HG03139 (cell line): ENCODE measurements around the gene HOXB3.

Experiments
- ATAC-seq: cut with Tn5 transposase; IDR thresholded peaks from one replicate; pipeline ENCODE4 v1.9.1; 2021; ENCODE audit not compliant: unreplicated experiment

Gene HOXB3

GRCh38 chr17:48571826-48572417, 18.1 kb downstream of the HOXB3 start:
- ATAC-seq: no peak

- no peak for ATAC-seq
These were observed 18.8 kb downstream of the HOXB3 start for GRCh38 chr17:48571024-48571818.

- no peak for ATAC-seq
These were observed 19.6 kb downstream of the HOXB3 start for GRCh38 chr17:48570325-48571023.

DNA sequence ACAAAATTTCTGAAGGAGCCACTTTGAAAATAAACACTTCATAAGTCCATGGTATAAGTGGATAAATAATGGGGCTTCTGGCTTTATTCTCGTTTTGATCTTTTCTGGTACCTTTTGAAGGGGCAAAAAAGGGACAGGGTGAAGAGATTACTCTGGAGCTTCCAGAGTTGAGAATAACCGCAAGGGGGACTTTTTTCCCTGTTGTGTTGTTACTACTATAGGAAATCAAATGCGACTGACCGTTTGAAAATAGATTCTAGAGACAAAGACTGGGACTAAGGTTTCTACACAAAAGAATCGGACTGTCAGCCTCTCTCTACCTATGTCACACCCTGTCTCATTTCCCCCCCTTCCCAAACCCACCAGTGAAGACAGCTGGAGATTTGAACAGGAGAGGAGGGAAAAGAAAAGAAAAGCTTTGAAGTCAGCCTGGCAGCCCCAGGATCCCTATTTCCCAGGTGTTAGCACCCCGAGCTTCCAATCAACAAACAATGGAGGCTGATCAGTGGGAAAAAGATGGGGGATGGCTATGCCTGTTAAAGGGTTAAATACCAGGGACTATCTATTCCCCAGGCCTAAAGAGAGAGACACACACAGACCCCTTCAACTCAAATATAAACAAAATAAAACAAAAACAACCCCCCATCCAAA, 20.2 kb downstream of the HOXB3 start:
- no peak for ATAC-seq

DNA sequence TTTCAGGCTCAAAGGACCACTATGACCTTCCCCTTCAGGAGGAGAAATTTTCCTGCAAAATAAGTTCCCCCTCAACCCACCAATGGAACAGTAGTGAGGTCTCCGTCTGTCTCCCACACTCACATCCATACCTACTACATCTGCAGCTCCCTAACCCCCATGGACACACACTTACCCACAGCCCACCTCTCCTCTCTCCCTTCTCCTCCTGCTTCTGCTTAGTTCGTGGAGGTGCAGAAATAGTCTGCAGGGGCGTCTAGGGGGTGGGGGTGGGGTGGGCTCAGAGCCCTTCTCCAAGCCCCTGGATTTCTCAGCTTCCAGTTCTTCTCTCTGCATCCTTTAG, 20.8 kb downstream of the HOXB3 start:
- ATAC-seq: no peak

- no peak for ATAC-seq
These were observed 21.4 kb downstream of the HOXB3 start for GRCh38 chr17:48568499-48569239.

GRCh38 chr17:48567646-48568354, 22.2 kb downstream of the HOXB3 start:
- no peak for ATAC-seq

DNA sequence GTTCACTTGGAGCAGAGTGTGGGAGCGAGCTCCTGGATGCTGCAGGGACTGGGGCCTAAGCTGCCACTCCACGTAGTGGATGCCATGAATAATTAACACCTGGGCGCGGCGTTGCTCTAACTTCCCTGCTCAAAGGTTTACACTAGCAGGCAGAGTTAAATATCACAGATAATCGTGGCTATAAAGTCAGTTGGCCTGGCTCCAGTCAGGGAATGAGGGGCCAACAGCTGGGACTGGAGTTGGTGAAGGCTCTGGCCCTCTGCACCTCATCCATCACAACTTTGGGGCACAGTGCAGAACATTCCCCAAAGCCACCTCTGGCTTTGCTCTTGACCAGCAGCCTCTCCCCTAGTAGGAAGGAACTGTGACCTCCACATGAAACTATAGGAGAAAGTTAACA, 22.8 kb downstream of the HOXB3 start:
- no peak for ATAC-seq

GRCh38 chr17:48566717-48567116, 23.3 kb downstream of the HOXB3 start:
- no peak for ATAC-seq

DNA sequence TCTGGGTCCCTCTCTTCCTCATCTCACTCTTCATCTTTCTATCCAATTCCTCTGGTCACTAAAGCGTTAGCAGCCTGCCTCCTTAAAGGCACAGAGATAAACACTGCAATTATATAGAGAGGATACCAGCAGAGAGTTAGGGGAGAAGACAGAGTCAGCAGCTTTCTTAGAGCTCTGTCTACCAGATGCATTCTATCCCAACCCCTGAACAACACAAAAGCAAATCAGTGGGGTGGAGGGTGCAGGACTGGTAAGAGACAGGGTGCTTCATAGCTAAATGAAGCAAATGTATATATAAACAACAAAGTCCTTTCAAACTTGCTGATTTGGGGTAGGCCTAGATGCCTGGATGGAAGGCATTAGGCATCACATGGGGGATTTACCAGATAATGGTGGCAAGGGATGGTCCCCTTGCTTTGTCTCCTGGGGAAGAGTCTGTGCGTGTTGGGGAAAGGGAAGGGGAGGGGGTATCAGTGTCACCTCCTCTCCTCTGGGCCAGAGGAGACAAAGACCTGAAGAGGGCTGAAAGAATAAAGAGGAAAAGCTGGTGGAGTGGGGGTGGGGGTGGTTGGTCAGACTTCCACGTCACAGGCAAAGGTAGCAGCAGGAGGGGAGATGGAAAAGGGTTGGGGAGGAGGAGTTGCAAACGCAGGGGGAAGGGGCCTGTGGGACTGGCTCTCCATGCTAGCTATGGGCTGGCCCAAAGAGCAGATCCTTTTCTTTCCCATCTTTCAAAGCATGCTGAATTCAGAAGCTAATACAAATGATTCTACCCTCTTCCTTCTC, 23.9 kb downstream of the HOXB3 start:
- no peak for ATAC-seq

DNA sequence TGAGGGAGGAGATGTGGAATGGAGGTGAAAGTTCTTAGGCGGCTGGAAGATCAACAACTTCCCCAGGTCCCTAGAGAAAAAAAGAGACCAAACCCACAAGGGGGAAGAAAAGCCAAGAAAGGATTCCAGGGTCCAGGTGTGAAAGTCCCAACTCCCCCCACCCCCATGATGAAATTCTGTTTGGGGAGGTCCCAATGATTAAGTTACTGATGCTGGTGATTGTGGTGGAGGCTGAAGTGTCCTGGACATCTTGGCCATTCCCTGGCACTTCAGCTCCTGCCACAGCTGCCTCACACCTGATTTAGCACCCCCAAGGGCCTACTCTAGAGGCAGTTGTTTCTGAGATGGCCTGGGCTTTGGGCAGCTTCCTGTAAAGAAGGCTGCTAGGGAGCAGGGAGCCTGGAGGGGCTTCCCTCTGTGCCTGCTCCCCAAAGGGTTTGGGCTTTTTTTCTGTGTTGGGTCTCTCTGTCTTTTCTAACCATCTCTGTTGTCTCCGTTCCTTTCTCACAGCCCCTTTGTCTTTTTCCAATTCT, 25.0 kb downstream of the HOXB3 start:
- no peak for ATAC-seq

GRCh38 chr17:48564188-48565021, 25.6 kb downstream of the HOXB3 start:
- ATAC-seq: no peak

GRCh38 chr17:48563867-48564187, 26.2 kb downstream of the HOXB3 start:
- ATAC-seq: no peak

- no peak for ATAC-seq
These were observed 26.6 kb downstream of the HOXB3 start for GRCh38 chr17:48563385-48563838.

DNA sequence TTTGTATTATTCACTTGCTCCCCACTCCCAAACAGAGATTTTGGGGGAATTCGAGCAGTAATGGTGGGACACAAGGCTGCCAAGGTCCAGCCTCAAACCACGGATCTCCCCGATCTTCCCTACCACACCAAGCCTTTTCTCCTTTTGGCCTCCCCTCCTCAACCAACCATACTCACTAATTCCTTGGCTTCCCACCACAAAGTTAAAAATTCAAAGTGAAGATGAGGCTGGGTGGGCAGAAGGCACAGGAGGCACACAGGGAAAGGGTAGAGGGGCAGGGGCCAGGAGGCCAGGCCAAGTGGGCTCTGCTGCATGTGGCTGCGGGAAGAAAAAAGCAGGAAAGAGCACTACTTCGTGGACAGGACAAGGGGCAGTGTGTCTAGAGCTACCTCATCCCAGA, 27.1 kb downstream of the HOXB3 start:
- no peak for ATAC-seq

DNA sequence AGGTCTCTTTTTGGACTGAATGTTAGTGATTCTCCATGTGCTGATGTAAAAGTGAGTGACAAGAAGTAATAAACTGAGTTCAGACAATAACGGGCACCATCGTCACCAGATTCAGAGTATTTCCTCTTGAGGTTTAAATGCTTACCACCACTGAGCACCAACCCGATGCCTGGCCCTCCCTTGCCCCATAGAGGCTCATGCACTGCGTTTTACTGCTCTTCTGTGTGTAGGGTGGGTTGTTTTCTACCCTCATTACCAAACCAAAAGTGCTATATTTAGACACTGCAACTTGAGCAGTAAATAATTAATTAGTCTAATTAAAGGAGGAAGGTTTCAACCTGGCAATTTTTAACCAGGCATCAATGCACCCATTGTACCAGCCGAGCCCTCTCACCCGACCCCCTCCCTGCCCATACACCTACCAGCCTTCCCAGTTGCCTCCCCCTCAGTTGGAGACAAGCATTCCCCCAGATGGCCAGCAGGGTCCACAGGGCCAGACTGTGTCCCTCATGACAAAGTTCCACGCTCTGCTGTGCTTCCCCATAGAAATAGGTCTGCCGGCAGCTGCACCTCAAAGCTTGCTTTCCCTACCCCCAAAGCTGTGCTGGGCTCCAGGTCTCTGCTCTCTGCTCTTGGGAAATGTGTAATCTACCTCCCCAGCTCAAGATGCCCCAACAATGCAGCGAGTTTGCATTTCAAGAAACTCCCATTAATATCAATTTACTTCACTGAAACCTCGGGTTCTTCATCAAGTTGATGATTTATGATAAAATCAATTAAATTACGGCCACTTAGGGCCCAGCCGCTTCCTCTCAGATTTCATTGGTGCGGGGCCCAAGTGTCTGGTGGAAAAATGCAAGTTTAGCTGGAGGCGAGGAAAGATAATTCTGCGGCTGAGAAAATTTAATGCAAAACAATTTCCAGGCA, 27.9 kb downstream of the HOXB3 start:
- ATAC-seq: no peak
